Stimulated activated CD4-positive, alpha-beta T cell treated with anti-CD3 and anti-CD28 coated beads, Interleukin-4, amount 100 ng/mL, for 1 hour (primary cell): ENCODE measurements around the gene SPATA6.
"Not testable (repeated sequence)": the region's sequence is repeated elsewhere in the genome, so short reads cannot be mapped to it uniquely, and the experiment has no call there.

Source experiments
- DNase-seq: peaks from one replicate; pipeline ENCODE4 v3.0.0-alpha.2; 2020

SPATA6 gene

DNA sequence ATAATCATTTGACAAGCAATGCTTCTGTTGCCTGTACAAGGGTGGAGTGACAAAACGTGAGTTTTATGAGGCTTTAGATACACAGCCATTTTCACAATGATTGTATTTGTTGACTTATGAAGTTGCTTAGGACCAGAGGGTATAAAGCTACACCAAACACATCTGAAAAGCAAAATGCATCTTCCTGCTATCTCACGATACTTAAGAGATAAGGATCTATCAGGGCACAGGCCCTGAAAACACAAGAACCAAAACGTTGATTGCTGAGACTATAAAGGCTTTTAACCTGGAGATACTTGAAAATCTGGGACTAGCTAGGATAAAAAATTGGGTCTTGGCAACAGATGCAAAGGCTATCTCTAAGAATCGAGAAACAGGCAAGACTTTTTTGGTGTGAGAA lies 133.7 kb downstream of the SPATA6 start:
- no peak for DNase-seq

DNA sequence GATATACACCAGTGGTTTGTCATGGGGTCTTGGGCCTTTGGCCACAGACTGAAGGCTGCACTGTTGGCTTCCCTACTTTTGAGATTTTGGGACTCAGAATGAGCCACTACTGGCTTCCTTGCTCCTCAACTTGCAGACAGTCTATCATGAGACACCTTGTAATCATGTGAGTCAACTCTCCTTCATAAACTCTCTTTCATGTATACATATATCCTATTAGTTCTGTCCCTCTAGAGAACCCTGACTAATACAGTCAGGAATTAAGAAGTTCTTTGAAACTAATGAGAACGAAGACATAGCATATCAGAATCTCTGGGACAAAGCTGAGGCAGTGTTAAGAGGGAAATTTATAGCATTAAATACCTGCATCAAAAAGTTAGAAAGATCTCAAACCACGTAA lies 138.7 kb downstream of the SPATA6 start:
- no peak for DNase-seq

DNA sequence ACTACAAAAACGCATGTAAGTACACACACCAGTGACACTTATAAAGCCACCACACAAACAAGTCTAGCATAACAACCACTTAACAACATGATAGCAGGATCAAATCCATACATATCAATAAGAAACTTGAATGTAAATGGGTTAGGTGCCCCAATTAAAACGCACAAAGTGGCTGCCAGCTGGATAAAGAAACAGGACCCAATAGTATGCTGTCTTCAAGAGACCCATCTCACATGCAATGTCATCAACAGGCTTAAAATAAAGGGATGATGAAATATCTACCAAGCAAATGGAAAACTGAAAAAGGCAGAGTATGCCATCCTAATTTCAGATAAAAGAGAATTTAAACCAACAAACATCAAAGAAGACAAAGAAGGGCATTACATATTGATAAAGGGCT lies 139.9 kb downstream of the SPATA6 start:
- no peak for DNase-seq

DNA sequence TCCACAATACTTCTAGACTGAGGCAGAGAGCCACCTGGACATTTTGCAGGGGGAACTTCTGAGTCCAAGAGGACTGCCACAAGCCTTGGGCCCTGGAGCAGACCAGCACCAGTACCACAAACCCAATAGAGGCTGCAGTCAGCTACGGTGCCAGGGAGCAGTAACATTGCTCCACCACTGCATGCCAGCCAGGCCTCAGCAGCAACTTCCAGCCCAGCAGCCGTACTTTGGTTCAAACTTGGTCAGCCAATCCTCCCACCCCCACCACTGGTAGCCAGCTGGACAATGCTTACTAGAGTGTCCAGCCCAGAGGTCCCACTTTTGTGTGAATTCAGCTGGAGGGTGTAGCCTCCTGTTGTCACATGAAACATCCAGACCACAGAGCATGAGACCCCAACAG lies 142.1 kb downstream of the SPATA6 start:
- DNase-seq: no peak

DNA sequence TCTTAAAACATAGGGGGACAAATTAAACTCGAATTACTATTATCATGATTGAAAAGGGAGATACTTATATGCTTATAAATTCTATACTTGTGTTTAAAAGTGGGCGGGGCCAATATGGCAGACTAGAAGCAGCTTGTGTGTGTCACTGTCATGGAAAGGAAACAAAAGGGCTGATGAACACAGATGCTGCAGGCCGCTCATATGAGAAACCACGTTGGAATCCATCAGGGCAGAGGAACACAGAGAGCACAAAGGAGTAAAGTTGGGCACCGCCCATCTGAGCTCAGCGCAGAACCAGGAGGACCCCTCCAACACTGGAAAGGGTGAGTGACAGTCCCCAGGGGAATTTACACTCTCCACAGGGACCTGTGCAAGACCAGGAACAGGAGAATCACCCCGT lies 142.5 kb downstream of the SPATA6 start:
- DNase-seq: no peak

DNA sequence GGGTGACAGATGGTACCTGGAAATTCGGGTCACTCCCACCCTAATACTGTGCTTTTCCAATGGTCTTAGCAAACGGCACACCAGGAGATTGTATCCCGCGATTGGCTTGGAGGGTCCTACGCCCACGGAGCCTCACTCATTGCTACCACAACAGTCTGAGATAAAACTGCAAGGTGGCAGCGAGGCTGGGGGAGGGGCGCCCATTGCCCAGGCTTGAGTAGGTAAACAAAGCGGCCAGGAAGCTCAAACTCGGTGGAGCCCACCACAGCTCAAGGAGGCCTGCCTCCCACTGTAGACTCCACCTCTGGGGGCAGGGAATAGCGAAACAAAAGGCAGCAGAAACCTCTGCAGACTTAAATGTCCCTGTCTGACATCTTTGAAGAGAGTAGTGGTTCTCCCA lies 160.2 kb downstream of the SPATA6 start:
- not testable (repeated sequence) for DNase-seq

DNA sequence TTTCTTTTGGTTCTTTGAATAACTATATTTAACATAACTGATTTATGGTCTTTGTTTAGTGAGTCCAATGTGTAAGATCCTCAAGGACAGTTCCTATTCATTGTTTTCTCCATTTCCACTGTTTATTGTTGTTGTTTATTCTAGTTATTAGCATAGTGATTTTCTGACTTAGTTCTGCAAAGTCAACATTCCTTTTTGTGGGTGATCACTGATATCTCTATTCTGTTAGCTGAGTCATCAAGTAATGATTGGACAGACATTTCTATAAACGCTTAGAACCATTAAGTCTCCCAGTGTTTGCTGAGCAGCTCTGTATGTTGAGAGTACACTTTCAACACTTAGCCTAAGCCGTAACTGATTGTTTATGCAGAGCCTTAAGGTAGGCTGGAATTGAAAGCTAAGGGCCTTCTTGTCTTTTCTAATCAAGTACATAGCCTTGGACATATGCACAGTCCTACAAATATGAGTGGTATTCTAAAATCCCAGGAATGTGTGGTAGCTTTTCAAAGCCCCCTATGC lies 162.4 kb downstream of the SPATA6 start:
- DNase-seq: no peak

DNA sequence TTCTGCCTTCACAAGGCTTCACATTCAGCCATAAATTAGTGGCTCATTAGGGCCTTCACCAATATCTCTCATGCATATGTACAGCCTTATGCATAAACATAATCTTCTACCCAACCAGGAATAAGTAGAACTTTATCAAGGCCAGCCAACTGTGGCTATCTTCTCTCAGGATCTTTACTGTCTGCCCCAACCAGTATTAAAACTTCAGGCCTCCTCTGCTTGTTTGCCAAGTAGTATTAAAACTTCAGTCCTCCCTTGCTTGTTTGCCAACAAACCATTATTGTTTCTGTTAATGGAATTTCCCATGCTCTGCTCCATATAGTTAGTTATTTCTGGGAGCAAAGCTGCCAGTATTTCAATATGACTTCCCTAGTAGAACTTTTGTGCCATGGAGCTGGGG lies 169.4 kb downstream of the SPATA6 start:
- DNase-seq: no peak

DNA sequence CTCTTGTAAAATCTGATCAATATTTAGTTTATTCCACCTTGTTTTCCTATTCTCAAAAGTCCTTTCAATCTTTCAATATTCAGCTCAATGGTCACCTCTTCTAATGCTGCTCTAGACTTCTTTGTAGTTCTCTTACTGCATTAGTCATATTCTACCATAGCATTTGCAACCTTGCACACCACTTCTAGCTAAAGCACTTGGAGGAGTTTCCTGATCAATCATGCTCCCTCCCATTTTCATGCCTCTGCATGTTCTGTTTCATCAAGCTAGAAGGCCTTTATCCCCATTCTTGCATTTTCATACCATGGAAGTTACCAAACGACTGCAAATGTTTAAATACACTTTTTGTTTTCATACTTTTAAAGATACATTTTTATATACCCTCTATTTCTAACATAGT lies 177.3 kb downstream of the SPATA6 start:
- DNase-seq: no peak

DNA sequence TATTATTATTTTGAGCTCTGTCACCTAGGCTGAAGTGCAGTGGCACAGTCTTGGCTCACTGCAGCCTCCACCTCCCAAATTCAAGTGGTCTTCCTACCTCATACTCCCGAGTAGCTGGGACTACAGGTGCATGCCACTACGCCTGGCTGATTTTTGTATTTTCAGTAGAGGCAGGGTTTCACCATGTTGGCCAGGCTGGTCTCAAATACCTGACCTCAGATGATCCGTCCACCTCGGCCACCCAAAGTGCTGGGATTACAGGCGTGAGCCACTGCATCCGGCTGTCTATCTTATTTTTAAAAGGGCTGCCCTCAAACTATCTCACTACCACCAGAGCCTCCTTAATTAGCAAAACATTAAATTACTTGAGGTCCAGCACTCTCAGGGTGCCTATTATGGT lies 177.9 kb downstream of the SPATA6 start:
- DNase-seq: not testable (repeated sequence)

DNA sequence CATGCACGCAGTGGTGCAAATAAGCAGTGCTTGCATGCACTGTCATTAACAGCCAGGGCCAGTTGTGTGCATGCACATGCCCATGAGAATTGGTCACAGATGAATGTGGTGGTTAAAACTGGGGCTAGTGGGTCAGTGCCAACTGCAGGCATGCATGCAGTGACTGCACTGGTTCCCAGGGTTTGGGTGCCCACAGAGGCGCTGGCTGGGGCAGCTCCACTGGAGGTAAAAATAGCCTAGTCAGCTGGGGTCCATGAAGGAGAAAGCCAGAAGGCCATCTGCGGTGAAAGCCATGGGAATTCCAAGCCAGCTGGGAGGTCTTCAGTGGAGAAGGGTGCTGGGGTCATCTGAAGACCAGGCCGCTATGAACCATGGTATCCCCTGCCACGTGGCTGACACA lies 179.3 kb downstream of the SPATA6 start:
- DNase-seq: no peak

DNA sequence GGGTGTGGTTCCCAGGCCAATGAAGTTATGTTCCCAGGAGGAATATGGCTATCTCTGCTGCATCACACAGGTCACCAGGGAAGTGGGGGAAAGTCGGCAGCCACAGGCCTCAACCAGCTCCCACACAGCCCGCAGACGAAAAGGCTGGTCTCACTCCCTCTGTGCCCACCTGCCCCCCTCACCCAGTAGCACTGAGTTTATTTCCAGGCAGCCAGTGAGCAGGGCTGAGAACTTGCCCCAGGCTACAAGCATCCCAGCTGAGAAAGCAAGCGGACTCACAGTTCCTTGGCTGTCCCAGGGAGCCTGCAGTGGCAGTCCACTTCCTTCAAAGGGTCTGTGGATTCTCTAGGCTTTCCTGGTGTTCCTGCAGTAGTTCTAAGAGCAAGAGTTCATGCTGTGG lies 180.6 kb downstream of the SPATA6 start:
- no peak for DNase-seq

DNA sequence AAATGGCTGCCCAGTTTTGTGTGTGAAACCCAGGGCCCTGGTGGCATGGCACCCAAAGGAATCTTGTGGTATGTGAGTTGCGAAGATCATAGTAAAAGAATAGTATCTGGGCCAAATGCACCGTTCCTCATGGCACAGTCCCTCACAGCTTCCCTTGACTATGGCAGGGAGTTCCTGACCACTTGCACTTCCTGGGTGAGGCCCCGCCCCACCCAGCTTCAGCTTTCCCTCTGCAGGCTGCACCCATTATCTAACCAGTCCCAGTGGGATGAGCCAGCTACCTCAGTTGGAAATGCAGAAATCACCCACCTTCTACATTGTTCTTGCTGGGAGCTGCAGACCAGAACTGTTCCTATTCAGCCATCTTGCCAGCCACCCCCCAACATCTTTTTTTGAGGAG lies 186.5 kb downstream of the SPATA6 start:
- no peak for DNase-seq

DNA sequence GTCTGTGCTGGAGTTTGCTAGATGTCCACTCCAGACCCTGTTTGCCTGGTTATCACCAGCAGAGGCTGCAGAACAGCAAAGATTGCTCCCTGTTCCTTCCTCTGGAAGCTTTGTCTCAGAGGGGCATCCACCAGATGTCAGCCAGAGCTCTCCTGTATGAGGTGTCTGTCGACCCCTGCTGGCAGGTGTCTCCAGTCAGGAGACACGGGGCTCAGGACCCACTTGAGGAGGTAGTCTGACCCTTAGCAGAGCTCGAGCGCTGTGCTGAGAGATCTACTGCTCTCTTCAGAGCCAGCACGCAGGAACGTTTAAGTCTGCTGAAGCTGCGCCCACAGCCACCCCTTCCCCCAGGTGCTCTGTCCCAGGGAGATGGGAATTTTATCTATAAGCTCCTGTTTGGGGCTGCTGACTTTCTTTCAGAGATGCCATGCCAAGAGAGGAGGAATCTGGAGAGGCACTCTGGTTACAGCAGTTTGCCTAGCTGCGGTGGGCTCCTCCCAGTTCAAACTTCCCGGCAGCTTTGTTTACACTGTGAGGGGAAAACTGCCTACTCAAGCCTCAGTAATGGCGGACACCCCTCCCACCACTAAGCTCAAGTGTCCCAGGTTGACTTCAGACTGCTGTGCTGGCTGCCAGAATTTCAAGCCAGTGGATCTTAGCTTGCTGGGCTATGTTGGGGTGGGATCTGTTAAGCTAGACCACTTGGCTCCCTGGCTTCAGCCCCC lies 187.1 kb downstream of the SPATA6 start:
- not testable (repeated sequence) for DNase-seq

DNA sequence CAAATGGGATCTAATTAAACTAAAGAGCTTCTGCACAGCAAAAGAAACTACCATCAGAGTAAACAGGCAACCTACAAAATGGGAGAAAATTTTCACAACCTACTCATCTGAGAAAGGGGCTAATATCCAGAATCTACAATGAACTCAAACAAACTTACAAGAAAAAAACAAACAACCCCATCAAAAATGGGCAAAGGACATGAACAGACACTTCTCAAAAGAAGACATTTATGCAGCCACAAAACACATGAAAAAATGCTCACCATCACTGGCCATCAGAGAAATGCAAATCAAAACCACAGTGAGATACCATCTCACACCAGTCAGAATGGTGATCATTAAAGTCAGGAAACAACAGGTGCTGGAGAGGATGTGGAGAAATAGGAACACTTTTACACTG lies 189.7 kb downstream of the SPATA6 start:
- not testable (repeated sequence) for DNase-seq

DNA sequence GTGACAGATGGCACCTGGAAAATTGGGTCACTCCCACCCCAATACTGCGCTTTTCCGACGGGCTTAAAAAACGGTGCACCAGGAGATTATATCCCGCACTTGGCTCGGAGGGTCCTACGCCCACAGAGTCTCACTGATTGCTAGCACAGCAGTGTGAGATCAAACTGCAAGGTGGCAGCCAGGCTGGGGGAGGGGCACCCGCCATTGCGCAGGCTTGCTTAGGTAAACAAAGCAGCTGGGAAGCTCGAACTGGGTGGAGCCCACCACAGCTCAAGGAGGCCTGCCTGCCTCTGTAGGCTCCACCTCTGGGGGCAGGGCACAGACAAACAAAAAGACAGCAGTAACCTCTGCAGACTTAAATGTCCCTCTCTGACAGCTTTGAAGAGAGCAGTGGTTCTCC lies 194.6 kb downstream of the SPATA6 start:
- not testable (repeated sequence) for DNase-seq

DNA sequence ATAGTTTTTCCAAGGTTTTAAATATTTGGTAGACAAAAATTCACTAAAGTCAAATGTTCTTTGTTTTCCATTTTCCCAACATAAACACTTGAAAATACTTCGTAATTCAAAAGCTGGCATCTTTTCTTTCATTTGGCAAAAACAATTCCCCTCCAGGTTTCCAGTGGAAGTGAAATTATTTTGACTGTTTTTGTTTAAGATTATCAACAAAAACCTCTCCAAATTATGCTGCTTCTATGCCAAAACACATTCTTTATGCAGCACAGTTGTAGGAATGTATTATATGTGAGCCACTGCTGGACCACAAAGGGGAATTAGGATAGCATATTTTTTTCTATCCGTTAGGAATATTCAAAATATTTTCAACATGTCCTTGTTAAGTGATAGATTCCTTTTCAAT lies 205.4 kb downstream of the SPATA6 start:
- no peak for DNase-seq

DNA sequence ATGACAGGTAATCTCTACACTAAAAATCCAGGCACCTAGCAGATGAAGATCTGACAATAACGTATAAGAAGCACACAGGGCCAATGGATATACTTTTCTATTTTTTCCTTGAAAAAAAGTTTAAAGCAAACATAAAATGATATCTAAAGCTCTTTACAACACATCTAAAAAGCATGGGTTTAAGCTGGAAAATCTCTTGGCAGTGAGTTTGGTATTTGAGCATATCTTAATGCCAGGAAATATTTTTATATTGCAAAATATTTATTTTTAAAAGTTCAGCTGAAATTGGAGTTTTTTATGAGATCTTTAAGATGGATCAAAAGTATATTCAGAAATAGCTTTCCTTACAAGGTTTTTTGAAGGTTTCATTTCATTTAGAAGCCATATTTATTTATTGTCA lies 209.0 kb downstream of the SPATA6 start:
- no peak for DNase-seq

DNA sequence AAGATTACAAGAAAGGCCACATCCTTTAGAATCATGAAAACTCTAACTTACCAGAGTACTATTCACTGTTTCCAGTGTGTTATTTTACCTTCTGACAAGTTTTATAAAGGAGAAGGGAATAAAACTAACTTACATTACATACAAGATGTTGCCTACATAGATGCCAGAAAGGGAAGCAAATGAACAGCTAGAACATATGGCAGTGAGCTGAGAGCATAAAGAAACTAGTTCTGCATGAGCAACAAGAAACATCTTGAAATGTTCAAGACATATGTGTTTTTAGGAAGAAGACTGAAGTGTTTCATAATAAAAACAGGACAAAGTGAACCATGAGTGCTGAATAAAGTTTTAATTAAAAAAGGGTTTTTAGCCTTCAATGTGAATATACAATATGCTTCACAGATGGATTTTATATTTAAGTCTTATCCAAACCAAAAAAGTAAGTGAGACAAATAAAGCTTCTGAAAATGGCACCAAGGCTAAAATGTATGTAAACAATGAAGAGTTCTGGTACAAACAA lies 210.1 kb downstream of the SPATA6 start:
- DNase-seq: no peak

DNA sequence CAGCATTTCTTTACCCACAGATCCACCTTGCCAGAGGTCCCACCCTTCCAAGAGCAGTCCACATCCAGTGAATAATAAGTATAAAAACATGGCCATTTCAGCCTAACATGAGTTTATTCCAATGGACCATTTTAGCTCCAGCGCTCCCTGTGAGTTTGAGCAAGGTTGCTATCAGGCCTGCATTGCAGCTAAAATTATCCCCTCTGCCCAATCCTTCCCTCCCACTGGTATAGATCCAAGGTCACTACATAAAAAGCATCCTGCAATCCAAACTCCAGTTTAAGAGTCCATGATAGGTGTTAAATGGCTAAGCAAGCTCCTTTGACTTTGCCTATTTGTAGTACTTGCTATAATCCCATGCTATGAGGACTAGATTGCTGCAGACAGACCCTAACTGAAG lies 213.9 kb downstream of the SPATA6 start:
- no peak for DNase-seq

DNA sequence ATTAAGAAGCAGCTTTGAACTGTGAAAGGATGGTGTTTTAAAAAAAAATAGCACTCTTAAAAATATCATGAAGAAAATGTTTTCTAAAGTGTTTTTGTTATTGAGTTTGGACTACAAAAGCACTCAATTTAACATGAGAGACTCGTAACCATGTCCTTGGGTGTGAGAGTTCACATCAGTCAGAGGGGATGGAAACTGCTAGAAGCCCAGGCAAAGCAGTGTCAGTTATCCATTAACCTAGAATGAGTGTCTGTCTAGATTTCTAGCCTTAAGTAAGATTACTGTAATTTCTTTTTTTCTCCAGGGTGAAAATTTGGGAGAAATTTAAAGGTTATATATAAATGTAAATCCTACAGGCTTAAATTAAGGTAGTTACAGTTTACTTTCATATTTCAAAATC lies 217.8 kb downstream of the SPATA6 start:
- DNase-seq: no peak

DNA sequence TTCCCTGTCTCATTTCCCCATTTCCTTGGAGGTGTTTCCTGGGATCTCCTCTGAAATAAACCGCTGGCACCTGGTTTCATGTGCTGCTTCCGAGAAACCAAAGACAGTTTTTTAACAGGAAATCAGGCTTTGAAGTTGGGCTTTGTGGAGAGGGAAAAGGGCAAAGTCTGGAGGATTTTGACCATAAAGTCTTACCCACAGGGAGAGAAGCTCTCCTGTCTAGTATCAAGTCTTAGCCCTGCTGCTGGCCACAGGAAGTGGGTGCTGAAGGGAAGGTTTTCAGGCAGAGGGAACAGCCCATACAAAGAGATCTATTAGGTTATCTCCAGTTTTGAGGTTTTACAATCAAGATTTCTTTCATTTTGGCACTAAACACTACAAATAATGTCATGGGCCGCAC lies 220.2 kb downstream of the SPATA6 start:
- DNase-seq: no peak

DNA sequence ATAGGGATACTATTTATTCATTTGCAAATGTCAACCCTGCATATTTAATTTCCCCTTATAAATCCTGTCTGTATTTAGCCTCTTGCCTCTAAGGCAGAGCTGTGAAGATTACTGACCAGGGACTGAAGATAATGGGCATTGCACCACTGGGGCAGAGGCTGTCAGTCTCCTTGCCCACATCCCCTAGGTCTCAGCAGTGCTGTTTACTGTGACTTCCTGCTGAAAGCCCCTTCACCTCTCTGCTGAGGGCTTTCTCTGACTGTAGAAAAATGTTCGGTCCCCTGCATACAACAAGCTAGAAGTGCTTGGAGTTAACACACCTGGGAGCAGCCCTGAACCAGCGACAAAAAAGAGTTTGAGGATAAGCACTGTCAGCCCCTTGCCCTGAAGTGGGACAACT lies 220.7 kb downstream of the SPATA6 start:
- no peak for DNase-seq

DNA sequence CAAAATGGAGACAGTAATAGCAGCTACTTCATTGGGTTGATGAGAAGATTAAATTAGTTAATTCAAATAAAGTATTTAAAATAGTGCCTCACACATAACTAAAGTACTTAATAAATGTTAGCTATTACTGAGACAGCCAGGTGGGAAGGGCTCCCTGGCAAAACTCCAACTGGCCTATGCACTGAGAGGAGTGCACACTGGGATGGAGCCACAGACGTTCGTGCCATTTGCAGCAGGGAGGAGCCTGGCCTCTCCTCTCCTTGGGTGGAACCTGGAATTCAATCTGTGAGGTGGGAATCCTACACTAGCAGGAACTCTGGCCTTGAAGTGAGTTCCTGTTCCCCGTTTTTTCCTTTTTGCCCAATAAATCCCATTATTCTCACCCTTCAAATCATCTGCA lies 221.4 kb downstream of the SPATA6 start:
- no peak for DNase-seq

DNA sequence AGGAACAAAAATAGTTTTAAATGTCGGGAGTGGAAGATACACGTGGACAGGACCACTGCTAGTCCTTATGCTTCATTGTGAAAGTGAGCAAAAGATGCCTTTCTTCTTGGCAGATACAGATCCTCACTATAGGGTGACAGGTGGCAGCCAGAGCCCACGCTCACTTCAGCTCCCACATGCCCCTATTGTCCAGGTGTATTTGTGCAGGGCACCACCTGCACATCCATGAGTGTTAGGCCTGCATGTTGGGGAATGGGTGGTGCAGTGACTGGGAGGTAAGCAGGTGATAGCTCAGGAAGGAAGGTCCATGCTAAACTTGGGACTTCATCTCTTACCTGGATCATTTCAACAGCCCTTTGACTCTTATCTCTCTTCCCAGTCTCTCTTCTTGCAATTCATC lies 222.1 kb downstream of the SPATA6 start:
- DNase-seq: no peak
